ENCODE data around the gene IL4. TPM values are rescaled to one million over a fixed set of nuclear protein-coding genes. Genes with fewer than 3 reads are reported as not detected.

IL4 gene
- total and polyA plus RNA-seq, 9 of the 15 experiments (the other 6 are each of a cell fraction or from before 2014, with no cell fraction given): 0.22 to 0.62 TPM; not detected in 7

GRCh38 chr5:132666310-132667123 lies 7.3 kb upstream of the IL4 start (continued):
- TF ChIP-seq AFF4 (CRISPR knock-in tag; IDR thresholded peaks at IDR 0.05) (peak; percentile 79; the same call in 1 of the 2 replicates), RFX5 (IDR thresholded peaks at IDR 0.05; ENCODE audit: low read depth, low read length) (no peak), SUPT5H (IDR thresholded peaks at IDR 0.05) (peak; percentile 87), ARID3B (CRISPR knock-in tag; IDR thresholded peaks at IDR 0.05; ENCODE audit: borderline replicate concordance) (peak; percentile 96; the same call in 1 of the 2 replicates), NFATC3 (IDR thresholded peaks at IDR 0.05) (no peak), ELF2 (CRISPR knock-in tag; IDR thresholded peaks at IDR 0.05) (peak; percentile 80), TAF9B (IDR thresholded peaks at IDR 0.05; ENCODE audit: partially characterized antibody) (no peak), CXXC5 (CRISPR knock-in tag; IDR thresholded peaks at IDR 0.05) (peak; percentile 93), TSHZ1 (CRISPR knock-in tag; IDR thresholded peaks at IDR 0.05) (peak; percentile 89), ZNF764 (CRISPR knock-in tag; IDR thresholded peaks at IDR 0.05; ENCODE audit: low read depth) (no peak), TAF7 (tag; IDR thresholded peaks at IDR 0.05) (peak; percentile 82), ZNF324 (CRISPR knock-in tag; IDR thresholded peaks at IDR 0.05) (peak; percentile 77), ZNF175 (CRISPR knock-in tag; IDR thresholded peaks at IDR 0.05; ENCODE audit: low read depth) (peak; percentile 92), ZBTB1 (CRISPR knock-in tag; IDR thresholded peaks at IDR 0.05; ENCODE audit: borderline replicate concordance, low read depth) (peak; percentile 59; the same call in 1 of the 2 replicates), HDAC3 (IDR thresholded peaks at IDR 0.05; ENCODE audit: borderline replicate concordance, partially characterized antibody) (no peak)

All from K562 (cell line).